K562 (cell line): Measurements from ENCODE around the gene RBM22. TPM values are rescaled to one million over a fixed set of nuclear protein-coding genes. Genes with fewer than 3 reads are reported as not detected.

Source experiments
- CCAR2 ChIP-seq: fragments of 200-400 bp; formaldehyde crosslinking; IDR thresholded peaks from 2 replicates; pipeline ENCODE4 v1.6.1; 2017; ENCODE audit warnings: mild to moderate bottlenecking, low read depth, low read length
- CEBPZ ChIP-seq: fragments of 150-350 bp; IDR thresholded peaks from 2 replicates; pipeline ENCODE4 v1.6.1; 2014; ENCODE audit warnings: low read depth, mild to moderate bottlenecking, low read length, borderline replicate concordance
- CREB1 ChIP-seq, 2 experiments: sonication (generic) in 1 of 2; formaldehyde crosslinking in 1 of 2; IDR thresholded peaks; 2 replicates each; pipeline versions ENCODE4 v1.6.1 to v1.8.0; 2012 to 2022; ENCODE audit warnings: inconsistent platforms in 1 of 2, mild to moderate bottlenecking in 1 of 2, missing genetic modification reagents in 1 of 2, moderate library complexity in 1 of 2
- EGR1 ChIP-seq: fragments of 450-650 bp; conservative IDR thresholded peaks from 2 replicates; pipeline ENCODE4 v1.6.1; 2017; ENCODE audit warnings: mild to moderate bottlenecking
- GATAD2A ChIP-seq: fragments of 450-650 bp; IDR thresholded peaks from 2 replicates; pipeline ENCODE4 v1.6.1; 2017
- HBP1 ChIP-seq: fragments of 450-650 bp; formaldehyde crosslinking; IDR thresholded peaks from 2 replicates; pipeline ENCODE4 v1.4.0; 2022; ENCODE audit warnings: missing genetic modification characterization
- NCOA6 ChIP-seq: fragments of 450-650 bp; IDR thresholded peaks from 2 replicates; pipeline ENCODE4 v1.6.1; 2017; ENCODE audit warnings: mild to moderate bottlenecking
- PHF21A ChIP-seq: fragments of 450-650 bp; IDR thresholded peaks from 2 replicates; pipeline ENCODE4 v1.6.1; 2017; ENCODE audit warnings: low read depth, borderline replicate concordance
- RBM25 ChIP-seq: fragments of 200-400 bp; formaldehyde crosslinking; IDR thresholded peaks from 2 replicates; pipeline ENCODE4 v1.6.1; 2018; ENCODE audit warnings: low read length, low read depth, moderate library complexity; ENCODE audit not compliant: severe bottlenecking
- RBM34 ChIP-seq: fragments of 200-400 bp; formaldehyde crosslinking; IDR thresholded peaks from 2 replicates; pipeline ENCODE4 v1.6.1; 2018; ENCODE audit warnings: low read length, borderline replicate concordance; ENCODE audit not compliant: insufficient read depth
- SNAPC5 ChIP-seq: fragments of 250-450 bp; sonication (Bioruptor Pico); IDR thresholded peaks from 2 replicates; pipeline ENCODE4 v1.8.0; 2021; ENCODE audit warnings: moderate library complexity, mild to moderate bottlenecking, inconsistent platforms
- SP1 ChIP-seq: sonication (generic); formaldehyde crosslinking; IDR thresholded peaks from 2 replicates; pipeline ENCODE4 v1.8.1; 2022; ENCODE audit warnings: mild to moderate bottlenecking, missing genetic modification reagents
- SREBF2 ChIP-seq: sonication (generic); formaldehyde crosslinking; IDR thresholded peaks from 2 replicates; pipeline ENCODE4 v1.4.0; 2020; ENCODE audit warnings: mild to moderate bottlenecking, missing genetic modification reagents
- THRA ChIP-seq: fragments of 450-650 bp; IDR thresholded peaks from 2 replicates; pipeline ENCODE4 v1.6.1; 2017; ENCODE audit warnings: mild to moderate bottlenecking, moderate library complexity
- ZBTB49 ChIP-seq: sonication (generic); formaldehyde crosslinking; IDR thresholded peaks from 2 replicates; pipeline ENCODE4 v1.8.0; 2022; ENCODE audit warnings: missing genetic modification reagents, mild to moderate bottlenecking, borderline replicate concordance
- ZNF212 ChIP-seq: fragments of 450-650 bp; formaldehyde crosslinking; IDR thresholded peaks from 2 replicates; pipeline ENCODE4 v1.4.0; 2020; ENCODE audit warnings: mild to moderate bottlenecking
- ZNF668 ChIP-seq: fragments of 250-450 bp; sonication (Bioruptor Pico); IDR thresholded peaks from 2 replicates; pipeline ENCODE4 v1.8.0; 2022; ENCODE audit warnings: mild to moderate bottlenecking, inconsistent platforms
- ZNF780A ChIP-seq: fragments of 250-450 bp; sonication (Bioruptor Pico); IDR thresholded peaks from 2 replicates; pipeline ENCODE4 v1.5.0; 2021; ENCODE audit warnings: mild to moderate bottlenecking
- polyA plus RNA-seq, 8 experiments: library from polyadenylated mRNA; depleted of rRNA in 4 of 8; stranded (reverse) in 5 of 8; unstranded in 3 of 8; fragments of >200 nt; fragmentation: Nextera tagmentation in 2 of 8; fragmentation: Illumina TruSeq in 1 of 8; extraction: Ambion mirVana in 2 of 8; extraction: Trizol in 1 of 8; gene quantifications; 2 replicates each; pipeline versions ENCODE4 v1.2.1 to v1.2.3, GENCODE V29; 2011 to 2014; ENCODE audit warnings: inconsistent platforms in 1 of 8, missing spikeins in 1 of 8
- total RNA-seq, 7 experiments: library from RNA; depleted of rRNA in 6 of 7; stranded (reverse); fragments of >200 nt in 6 of 7; fragmentation: Illumina TruSeq in 2 of 7; extraction: Trizol in 2 of 7; gene quantifications; 2 replicates each; pipeline versions ENCODE4 v1.2.1 to v1.2.3, GENCODE V29; 2011 to 2021; ENCODE audit warnings: low replicate concordance in 1 of 7

The RBM22 gene
- total and polyA plus RNA-seq, 9 of the 15 experiments (the other 6 are each of a cell fraction or from before 2014, with no cell fraction given), result 31.3 to 82.2 (median 44.8) TPM

- TF ChIP-seq CCAR2, result no peak
- TF ChIP-seq HBP1 (CRISPR knock-in tag), result no peak
- TF ChIP-seq THRA, result no peak
- no peak for TF ChIP-seq ZNF212 (CRISPR knock-in tag)
- no peak for TF ChIP-seq RBM25
- TF ChIP-seq SREBF2 (CRISPR knock-in tag), result no peak
- TF ChIP-seq ZNF780A (CRISPR knock-in tag), result no peak
- no peak for TF ChIP-seq ZBTB49
- TF ChIP-seq GATAD2A, result no peak
- no peak for TF ChIP-seq RBM34
- no peak for TF ChIP-seq PHF21A
- TF ChIP-seq CREB1 (IDR thresholded peaks at IDR 0.05), result peak; percentile 98
- TF ChIP-seq CREB1 (CRISPR knock-in tag; IDR thresholded peaks at IDR 0.05), result peak; percentile 96
- no peak for TF ChIP-seq SNAPC5 (CRISPR knock-in tag)
- TF ChIP-seq CEBPZ, result no peak
- TF ChIP-seq EGR1, result no peak
- TF ChIP-seq ZNF668 (CRISPR knock-in tag), result no peak
- TF ChIP-seq SP1, result peak; percentile 84
- no peak for TF ChIP-seq NCOA6
Observed at GRCh38 chr5:150700594-150701377, at the start of gene RBM22 (continued).
